Stimulated activated CD8-positive, alpha-beta memory T cell treated with anti-CD3 and anti-CD28 coated beads, Interleukin-7, amount 100 ng/mL, for 4 hours (primary cell): ENCODE results near the gene FGGY.
"Not testable (repeated sequence)": the region's sequence is repeated elsewhere in the genome, so short reads cannot be mapped to it uniquely, and the experiment has no call there.

Experiments used
- DNase-seq, 2 donors: peaks; one replicate each; pipeline ENCODE4 v3.0.0-alpha.2; 2020; ENCODE audit warnings: low read depth in 2 of 2

The FGGY gene

GRCh38 chr1:59296358-59297256 lies at the start of gene FGGY:
TSS of gene FGGY (plus strand) at chr1:59297094. CDS start at chr1:59321550, 24,456 bp downstream.
- DNase-seq, result peak; percentile 70 to 82

DNA sequence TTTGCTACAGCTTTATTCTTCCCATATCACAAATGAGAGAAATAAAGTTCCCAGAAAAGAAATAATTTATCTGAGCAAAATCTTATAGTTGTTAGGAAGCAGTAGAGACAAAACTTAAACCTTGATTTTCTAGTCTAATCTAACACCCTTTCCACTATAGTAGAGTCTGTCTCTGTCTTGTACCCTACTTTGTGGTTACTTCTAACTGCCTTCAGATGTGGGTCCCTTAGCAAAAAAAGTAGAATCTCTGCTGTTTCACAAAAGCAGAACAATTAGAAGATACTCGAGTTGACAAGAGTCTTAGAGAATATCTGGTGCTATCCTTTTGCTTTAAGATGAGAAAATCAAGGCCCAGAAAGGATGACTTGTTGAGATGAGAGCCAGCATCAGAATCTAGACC lies 48.1 kb upstream of the FGGY start:
- DNase-seq, result no peak

GRCh38 chr1:59249396-59250137 lies 47.3 kb upstream of the FGGY start:
- no peak for DNase-seq

DNA sequence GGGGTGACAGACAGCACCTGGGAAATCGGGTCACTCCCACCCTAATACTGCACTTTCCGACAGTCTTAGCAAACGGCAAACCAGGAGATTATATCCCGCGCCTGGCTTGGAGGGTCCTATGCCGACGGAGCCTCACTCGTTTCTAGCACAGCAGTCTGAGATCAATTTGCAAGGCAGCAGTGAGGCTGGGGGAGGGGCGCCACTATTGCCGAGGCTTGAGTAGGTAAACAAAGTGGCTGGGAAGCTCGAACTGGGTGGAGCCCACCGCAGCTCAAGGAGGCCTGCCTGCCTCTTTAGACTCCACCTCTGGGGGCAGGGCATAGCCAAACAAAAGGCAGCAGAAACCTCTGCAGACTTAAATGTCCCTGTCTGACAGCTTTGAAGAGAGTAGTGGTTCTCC lies 45.8 kb upstream of the FGGY start:
- not testable (repeated sequence) for DNase-seq

DNA sequence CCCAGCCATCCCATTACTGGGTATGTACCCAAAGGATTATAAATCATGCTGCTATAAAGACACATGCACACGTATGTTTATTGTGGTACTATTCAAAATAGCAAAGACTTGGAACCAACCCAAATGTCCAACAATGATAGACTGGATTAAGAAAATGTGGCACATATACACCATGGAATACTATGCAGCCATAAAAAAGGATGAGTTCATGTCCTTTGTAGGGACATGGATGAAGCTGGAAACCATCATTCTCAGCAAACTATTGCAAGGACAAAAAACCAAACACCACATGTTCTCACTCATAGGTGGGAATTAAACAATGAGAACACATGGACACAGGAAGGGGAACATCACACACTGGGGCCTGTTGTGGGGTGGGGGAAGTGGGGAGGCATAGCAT lies 40.5 kb upstream of the FGGY start:
- not testable (repeated sequence) for DNase-seq

DNA sequence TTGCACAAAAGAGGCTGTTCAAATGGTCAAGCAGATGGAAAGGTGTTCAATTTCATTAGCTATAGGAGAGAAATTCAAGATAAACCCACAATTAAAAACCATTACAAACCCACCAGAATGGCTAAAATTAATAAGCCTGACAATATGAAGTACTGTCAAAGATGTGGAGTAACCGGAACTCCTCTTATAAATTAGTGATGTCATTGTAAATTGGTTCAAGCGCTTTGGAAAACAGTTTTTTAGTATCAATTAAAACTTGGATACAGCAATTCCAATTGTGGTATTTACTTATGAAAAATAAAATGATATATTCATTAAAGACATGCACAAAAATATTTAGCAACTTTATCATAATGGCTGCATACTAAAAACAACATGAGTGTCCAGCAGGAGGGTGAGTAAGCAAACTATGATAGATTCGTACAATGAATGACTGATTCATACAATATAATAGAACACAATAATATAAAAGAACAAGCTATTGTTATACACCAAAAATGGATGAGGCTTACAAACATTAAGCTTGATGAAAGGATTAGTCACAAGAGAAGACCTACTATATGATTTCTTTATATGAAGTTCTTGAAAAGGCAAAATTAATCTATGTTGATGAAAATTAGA lies 38.4 kb upstream of the FGGY start:
- DNase-seq, result no peak

DNA sequence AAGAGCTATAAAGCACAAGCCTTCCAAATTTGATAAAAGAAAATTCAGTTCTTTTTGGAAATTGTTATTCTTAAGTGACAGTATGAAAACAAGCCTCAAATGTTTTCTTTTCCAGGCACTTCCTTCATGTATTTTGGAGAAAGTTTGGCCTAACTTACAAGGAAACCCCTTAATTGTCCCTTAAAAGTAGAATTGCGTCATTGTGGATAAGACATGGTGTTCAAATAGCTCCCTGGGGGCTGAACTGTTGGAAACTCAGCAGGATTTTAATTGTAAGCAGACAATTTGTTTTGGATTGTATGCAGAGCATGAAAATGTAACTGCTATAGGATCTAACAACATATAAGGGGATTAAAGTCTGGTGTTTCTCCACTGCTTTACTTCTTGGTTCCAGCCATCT lies 35.4 kb upstream of the FGGY start:
- DNase-seq, result no peak

DNA sequence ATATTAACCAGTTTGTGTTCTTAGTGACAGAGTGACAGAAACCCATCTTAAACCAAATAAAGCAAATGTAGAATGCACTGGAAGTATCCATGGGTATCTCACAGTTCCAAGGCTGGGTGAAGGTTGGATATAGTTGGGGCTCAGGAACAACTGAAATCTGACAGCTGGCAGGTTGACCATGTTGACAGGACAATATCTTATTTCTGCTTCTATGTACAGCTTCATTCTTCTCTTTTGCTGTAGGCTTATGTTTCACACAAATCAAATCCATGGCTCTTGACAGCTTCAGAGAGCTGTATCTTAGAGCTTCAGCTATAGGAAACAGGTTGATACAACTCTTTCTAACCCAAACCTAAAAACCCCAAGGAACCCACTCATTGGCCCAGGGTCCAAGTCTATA lies 34.3 kb upstream of the FGGY start:
- no peak for DNase-seq

DNA sequence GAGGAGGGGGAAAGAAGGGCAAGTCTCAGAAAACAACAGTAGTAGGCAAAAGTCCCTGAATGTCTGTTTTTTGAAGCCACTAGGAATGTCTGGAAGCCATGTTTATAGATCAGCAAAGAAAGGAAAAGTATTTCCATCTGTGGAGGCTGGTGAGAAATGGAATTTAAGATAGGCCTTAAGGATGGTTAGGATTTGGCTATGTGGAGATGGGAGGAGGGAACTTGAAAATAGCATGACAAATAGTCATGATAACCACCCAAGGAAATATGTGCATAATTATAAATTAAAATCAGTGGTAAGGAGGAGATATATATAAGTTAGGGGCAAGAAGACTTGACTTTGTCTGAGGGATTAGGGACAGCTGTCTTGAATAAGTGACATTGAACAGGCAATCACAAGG lies 33.8 kb upstream of the FGGY start:
- no peak for DNase-seq

GRCh38 chr1:59265622-59266021 lies 31.3 kb upstream of the FGGY start:
- DNase-seq, result no peak

DNA sequence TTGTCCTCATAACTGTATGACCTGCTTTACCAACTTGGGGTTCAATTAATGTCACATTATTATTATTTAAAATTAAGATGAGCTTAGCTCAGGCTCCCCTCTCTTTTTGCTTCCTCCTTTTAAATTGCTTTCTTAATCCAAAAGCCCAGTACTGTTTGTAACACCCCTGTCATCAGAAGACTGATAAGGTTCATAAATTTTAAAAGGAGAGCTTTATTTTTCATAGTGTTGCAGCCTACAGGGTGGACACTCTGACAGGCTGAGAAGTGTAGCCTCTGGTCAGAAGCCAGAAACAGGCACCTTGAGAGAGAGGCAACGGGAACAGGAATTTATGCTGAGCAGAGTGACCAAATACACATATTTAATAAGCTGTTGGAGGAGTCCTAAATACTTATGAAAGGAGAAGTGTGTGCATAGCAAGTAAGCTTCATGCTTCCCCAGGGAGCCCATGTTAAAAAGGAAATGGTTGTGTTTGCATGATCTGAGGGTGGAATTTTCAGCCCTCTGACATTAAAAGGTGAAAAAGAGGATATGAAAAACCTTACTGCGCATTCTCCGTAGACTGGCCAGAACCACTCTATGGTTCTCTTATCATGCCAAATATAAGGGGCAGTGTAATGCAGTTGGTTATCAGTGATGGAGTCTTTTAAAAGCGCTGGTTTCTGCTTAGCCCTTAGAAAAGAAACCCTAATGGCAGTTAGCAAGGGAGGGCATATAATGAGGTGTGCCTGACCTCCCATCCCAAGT lies 30.5 kb upstream of the FGGY start:
- no peak for DNase-seq

DNA sequence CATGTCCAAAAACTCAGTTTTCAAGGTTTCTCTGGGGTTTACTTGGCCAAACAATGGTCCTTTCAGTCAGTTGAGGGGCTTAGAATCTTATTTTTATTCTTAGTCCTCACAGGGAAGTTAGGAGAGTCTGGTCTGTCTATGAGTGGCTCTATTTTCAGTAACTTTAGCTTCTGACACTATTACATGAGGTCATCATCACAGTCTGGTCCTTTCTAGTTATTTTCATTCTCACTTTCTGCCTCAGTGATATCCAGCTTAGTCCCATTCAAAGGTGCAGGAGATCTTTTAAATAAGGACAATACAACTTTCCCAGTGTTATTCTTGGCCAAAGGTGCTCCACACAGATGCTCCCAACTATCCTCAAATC lies 30.0 kb upstream of the FGGY start:
- DNase-seq, result no peak

DNA sequence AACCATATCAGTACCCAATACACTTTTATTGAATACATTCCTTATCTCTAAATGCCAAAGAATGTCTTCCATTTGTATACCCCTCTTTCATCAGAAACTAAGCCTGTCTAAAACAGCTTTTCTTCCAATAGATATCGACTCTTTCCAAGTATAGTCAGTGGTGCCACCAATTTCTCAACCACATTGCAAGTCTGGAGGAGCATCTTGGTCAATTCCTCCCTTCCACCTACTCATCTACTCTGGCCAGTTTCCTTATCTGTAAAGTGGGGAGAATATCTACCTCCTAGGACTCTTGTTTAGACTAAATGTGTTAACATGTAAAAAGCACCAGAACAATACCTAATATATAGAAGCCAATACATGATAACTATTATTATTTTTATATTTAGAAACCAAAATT lies 28.5 kb upstream of the FGGY start:
- no peak for DNase-seq

- no peak for DNase-seq
These were observed 25.2 kb upstream of the FGGY start for GRCh38 chr1:59271561-59272260.

DNA sequence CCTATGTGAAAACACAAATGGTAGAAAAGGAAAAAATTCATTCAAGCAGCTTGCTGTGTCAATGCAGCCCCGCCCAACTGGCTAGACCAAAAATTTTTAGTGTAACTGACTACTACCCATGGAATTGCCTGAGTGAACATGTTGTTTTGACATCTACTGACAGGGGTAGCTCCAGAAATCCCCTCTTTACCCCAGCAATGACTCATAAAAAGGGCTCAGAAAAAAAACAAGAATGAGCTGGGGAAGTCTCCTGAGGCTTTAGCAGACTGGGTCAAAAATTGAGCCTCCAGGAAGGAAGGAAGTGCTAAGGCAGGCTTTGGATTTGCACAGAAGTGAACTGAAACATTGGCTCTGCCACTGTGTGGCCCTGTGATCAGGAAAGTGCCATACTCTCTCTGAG lies 24.4 kb upstream of the FGGY start:
- DNase-seq, result no peak

DNA sequence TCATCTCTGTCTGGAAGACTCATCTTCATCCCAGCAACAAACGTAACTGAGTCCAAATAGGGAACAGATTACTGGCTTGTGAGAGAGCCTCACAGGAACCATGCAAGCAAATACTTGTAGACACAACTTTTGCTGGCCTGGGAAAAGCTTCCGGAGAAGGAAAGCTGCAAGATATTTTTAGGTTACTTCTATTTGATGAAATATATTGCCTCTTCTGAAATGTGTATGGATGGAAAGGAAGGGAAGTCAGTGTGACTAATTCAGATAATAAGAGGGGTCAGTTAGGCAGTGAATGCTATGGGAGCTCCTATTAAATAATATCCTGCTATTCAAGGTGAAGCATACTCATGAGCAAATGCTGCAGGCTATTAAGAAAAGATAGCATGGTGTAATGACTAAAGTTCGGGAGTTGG lies 20.4 kb upstream of the FGGY start:
- no peak for DNase-seq

DNA sequence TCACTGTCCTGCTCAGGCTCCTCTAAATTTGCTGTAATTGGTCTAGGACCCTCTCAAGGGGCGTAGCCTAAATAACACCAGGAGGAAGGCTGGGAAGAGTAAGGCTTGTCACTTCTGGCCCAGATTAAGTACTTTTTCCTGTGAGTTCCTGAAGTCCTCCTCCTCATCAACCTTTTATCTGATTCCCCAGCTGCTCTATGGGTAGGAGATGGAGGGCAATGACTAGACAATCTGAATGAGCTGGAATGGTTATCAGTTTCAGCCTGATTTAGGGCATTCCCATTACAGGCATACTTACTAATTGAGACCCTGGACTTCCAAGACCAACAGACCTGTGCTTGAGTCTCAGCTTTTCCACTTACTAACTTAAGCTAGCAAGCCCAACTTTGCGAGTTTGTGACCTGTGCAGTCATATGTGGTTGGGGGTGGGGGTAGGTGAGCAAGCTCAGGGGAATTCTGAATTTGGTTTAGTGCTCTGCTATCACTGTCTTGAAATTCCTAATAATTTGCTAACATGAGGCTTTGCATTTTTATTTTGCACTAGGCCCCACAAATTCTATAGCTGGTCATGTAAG lies 18.0 kb upstream of the FGGY start:
- no peak for DNase-seq

- DNase-seq, result no peak
These were observed 17.2 kb upstream of the FGGY start for GRCh38 chr1:59279645-59280044.

GRCh38 chr1:59282951-59283350 lies 13.9 kb upstream of the FGGY start:
- no peak for DNase-seq

- no peak for DNase-seq
These were observed 11.2 kb upstream of the FGGY start for GRCh38 chr1:59285691-59286090.

DNA sequence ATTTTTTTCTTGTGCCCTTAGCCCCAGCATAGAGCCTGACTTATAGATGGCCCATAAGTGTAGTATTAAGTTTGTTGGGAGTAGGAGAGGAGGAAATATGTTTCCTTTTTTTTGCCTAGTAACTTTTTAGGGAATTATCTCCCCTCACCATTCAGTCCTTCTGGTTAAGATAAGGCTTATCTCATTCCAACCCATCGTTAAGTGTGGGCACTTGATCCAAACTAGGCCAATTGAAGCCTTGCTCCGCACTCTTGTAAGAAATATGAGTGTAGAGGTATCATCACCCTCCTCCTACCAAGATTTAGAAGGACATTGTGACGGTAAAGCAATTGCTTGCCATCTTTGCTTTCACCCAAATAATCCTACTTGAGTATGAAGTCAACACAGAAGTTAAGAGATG lies 8.8 kb upstream of the FGGY start:
- no peak for DNase-seq
